IPS-NIHi11 (cell line): ENCODE results near the gene FGF18.
A peak's percentile ranks its signal among the peaks of the same experiment; 100 is the strongest.
"Not testable (repeated sequence)": the region's sequence is repeated elsewhere in the genome, so short reads cannot be mapped to it uniquely, and the experiment has no call there.

ENCODE experiments used
- DNase-seq: peaks from one replicate; pipeline ENCODE4 v3.0.0; 2012; ENCODE audit warnings: mixed read lengths, low spot score

Gene FGF18

GRCh38 chr5:171400169-171400568, 19.3 kb upstream of the FGF18 start:
- DNase-seq, result no peak

DNA sequence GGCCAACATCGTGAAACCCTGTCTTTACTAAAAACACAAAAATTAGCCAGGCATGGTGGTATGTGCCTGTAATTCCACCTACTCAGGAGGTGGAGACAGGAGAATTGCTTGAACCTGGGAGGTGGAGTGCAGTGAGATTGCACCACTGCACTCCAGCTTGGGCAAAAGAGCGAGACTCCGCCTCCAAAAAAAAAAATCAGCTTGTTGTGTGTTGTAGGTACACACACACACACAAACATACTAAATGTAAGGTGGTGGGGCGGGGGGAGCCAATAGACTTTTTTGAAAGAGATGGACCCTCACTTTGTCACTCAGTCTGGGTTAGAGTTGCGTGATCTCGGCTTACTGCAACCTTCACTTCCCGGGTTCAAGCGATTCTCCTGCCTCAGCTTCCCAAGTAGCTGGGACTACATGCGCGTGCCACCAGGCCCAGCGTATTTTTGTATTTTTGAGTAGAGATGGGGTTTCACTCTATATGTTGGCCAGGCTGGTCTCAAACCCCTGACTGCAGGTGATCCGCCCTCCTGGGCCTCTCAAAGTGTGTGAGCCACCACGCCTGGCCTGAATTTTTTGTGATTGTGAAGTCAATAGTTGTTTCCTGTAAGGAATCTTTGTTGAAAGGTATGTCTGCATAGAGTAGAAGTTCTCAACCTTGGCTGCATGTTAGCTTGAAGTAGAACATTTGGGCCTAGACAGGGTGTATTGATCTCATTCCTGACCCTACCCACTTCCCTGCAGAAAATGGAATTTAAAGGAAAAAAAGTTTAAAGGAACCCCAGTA, 18.1 kb upstream of the FGF18 start:
- DNase-seq, result no peak

DNA sequence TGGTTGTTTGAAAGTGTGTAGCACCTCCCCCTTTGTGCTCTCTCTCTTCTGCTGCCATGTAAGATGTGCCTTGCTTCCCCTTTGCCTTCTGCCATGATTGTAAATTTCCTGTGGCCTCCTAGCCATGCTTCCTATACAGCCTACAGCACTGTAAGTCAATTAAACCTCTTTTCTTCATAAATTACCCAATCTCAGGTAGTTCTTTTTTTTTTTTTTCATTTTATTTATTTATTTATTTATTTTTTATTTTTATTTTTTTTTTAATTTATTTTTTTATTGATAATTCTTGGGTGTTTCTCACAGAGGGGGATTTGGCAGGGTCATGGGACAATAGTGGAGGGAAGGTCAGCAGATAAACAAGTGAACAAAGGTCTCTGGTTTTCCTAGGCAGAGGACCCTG, 16.7 kb upstream of the FGF18 start:
- not testable (repeated sequence) for DNase-seq

DNA sequence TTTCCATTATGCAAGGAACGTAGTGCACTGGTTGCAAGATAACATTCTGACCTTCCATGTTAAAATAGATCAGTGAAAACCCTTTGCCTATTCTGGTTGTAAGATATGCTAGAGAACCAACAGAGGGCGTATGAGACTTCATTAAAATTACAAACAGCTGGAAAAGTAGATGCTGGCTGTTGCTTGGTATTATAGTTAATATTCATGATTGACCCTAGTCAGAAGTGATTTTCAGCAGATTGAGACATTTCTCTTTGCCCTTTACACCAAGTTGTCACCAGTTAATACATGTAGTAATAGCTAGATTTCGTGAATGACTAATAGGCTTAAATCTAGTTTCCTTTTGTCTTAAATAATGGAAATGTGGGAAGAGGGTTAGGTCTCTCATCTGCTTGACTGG, 13.8 kb upstream of the FGF18 start:
- no peak for DNase-seq

DNA sequence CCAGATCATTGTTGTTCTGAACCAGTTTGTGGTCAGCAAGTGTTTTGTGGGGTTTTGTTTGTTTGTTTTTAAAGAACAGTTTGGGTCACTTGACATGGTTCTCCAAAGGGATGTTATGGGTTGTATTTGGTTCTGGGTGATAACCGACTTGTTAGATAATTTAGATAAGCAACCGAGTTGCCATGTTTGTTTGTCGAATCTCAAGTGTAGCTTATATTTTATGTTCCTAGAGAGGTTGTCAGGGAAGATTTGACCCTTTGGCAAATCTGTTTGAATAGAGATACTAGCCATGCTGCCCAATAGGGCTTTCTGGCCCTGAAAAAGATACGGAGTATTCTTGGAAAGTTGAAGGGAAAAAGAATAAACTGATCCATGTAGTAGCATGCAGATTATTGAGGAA, 12.2 kb upstream of the FGF18 start:
- no peak for DNase-seq

GRCh38 chr5:171409164-171410136, 10.0 kb upstream of the FGF18 start:
- no peak for DNase-seq

GRCh38 chr5:171410181-171410580, 9.3 kb upstream of the FGF18 start:
- no peak for DNase-seq

DNA sequence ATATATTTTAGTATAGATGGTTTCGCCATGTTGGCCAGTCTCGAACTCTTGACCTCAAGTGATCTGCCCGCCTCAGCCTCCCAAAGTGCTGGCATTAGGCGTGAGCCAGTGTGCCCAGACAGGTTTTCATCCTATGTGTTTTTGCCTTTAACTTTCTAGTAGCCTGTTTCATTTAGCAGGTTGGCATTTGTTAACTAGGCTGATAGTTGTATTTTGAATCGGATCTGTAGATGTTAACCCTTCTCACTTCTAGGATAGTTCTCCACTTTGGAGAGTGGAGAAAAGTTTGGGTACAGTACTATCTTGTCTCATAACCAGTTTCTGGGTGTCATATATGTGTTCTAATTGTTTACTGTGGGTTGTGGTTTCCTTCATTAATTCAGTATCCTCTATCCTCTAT, 7.3 kb upstream of the FGF18 start:
- no peak for DNase-seq

DNA sequence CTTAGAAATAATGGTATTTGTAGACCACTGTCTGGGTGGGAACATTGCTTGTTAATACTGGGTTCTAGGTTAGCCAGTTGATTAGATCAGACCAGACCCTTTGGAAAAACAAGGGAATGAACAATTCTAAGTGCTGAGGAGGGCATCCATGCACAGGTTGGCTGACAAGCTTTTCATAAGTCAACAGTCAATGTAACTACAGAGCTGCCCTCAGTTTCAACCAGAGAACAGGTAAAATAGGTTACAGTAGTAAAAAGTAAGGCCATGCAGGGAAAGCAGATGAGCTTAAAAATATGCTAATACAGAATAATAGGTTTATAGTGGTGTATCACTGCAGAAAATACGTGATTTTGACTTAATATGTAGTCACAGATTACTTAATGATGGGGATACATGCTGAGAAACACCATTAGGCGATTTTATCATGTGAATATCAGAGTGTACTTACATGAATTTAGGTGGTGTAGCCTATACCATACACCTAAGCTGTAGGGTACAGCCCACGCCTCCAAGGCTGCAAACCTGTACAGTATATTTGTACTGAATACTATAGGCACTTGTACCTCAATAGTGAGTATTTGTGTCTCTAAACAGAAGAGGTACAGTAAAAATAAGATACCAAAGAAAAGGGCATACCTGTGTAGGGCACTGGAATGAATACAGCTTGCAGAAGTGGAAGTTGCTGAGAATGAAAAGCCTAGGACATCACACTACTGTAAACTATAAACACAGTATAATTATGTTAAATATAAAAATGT, 6.1 kb upstream of the FGF18 start:
- no peak for DNase-seq

GRCh38 chr5:171413993-171414392, 5.5 kb upstream of the FGF18 start:
- not testable (repeated sequence) for DNase-seq

GRCh38 chr5:171415115-171415730, 4.2 kb upstream of the FGF18 start:
- DNase-seq, result no peak

GRCh38 chr5:171416160-171417049, 3.0 kb upstream of the FGF18 start:
- DNase-seq, result no peak

GRCh38 chr5:171418316-171418981, 998 bp upstream of the FGF18 start:
- DNase-seq, result peak; percentile 90

DNA sequence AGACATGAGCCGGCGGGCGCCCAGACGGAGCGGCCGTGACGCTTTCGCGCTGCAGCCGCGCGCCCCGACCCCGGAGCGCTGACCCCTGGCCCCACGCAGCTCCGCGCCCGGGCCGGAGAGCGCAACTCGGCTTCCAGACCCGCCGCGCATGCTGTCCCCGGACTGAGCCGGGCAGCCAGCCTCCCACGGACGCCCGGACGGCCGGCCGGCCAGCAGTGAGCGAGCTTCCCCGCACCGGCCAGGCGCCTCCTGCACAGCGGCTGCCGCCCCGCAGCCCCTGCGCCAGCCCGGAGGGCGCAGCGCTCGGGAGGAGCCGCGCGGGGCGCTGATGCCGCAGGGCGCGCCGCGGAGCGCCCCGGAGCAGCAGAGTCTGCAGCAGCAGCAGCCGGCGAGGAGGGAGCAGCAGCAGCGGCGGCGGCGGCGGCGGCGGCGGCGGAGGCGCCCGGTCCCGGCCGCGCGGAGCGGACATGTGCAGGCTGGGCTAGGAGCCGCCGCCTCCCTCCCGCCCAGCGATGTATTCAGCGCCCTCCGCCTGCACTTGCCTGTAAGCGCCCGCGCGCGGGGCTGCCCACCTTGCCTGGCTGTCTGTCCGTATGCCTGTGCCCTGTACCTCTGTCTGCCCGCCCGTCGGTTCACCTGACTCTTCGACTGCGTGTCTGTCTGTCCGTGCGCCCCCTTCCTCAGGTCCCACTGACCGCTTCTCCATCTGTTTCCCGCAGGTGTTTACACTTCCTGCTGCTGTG, 412 bp downstream of the FGF18 start:
- DNase-seq, result peak; percentile 55

GRCh38 chr5:171420431-171421241, 1.2 kb downstream of the FGF18 start:
- DNase-seq, result peak; percentile 41

- no peak for DNase-seq
Measured at GRCh38 chr5:171421331-171422262, 2.1 kb downstream of the FGF18 start.

DNA sequence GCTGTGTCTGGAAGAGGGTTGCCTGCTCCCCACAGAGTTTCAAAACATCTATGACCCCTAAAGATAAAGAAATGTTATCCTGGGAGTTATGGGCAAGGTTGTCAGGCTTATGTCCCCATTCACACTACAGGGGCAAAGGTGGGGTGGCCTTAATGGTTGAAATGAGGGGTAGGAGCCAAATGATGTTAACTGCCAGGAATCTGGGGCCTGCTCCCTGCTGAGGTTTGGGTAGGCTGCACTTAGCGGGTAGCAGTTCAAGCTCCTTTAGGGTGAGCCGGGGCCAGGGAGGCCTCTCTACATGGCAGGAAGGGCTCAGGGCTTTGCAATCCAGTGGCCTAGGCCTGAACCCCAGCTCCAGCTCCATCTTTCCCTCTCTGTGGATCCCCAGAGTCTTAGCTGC, 3.0 kb downstream of the FGF18 start:
- DNase-seq, result no peak
